Activated gamma-delta T cell treated with anti-CD3 and anti-CD28 coated beads, Interleukin-2, amount 50 U/mL, for 16 hours (primary cell): ENCODE measurements around the gene CDSN.

ENCODE experiments used
- DNase-seq: peaks from one replicate; pipeline ENCODE4 v3.0.0-alpha.2; 2020; ENCODE audit warnings: low read depth

Gene CDSN

DNA sequence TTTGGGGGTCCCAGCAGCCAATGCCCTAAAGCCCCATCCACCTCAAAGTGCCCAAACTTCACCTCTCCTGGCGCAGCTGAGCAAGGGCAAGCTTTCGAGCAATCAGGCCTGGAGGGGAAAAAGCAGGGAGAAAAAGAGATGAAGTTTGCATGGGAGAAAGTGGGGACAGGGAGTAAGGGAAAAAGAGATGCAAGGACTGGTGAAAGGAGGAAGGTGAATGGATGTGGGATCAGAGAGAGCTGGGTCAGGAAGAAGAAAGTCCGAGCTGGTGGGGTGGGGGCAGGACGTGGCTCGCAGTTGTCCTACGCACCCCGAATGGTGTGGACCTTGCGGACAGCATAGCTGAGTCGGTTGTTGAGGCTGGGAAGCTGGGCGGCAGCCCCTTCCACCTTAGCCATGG is 25.1 kb upstream of the CDSN start:
- no peak for DNase-seq

- DNase-seq: no peak
Measured at GRCh38 chr6:31144970-31145340, 24.7 kb upstream of the CDSN start.

- DNase-seq: no peak
Measured at GRCh38 chr6:31144296-31144969, 24.2 kb upstream of the CDSN start.

DNA sequence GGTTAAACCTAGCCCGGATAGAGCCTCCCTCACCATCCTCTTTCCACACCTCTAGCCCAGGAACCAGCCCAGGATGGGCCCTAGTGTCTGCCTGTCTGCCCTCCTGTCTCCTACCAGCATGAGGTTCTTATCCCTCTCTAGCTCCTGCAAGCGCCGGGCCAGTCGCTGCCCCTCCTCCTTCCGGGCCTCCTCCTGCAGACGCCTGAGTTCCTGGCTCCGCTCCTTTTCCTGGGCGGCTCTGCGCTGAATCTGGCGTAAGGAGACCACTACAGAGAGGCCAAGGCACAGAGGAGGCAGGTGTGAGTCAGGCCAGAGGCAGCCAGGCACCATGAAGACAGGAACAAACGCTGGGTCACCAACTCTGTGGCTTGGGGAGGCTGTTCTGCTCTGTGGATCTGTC is 22.9 kb upstream of the CDSN start:
- no peak for DNase-seq

DNA sequence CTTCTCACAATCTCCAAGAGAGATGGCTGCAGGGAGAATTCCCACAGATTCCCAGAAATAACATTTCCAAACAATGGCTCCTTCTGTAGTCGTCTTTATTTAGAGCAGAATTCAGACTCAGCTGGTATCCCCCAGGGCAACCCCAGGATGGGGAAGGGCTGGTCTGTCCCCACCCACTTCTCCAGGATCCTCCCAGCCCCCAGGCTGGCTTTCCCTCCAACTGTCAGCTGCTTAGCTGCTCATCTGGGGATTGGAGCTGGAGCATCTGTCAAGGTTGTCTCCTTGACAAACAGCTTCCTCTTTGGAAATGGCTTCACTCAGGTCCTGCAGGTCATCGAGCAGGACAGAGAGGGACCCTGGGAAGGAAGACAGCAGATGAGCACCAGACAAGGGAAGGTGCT is 22.1 kb upstream of the CDSN start:
- DNase-seq: no peak

- no peak for DNase-seq
Measured at GRCh38 chr6:31140643-31141042, 20.4 kb upstream of the CDSN start.

DNA sequence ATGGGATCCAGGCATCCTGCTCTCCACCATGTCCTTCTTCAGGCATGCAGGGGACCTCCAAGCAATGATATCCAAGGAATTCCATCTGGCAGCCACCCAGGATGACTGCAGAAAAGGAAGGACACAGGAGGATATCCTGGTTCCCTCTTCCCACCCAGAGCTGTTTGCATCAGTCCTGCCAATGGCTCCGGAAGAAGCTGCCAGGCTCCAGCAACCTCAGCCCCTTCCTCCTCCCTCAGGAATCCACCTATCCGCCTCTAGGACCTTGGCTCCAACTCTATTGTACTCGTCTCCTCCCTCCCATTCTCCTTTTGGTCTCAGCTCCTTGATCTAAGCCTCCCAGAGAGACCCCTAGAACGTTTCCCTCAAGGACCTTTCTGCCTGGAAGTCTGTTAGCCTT is 19.4 kb upstream of the CDSN start:
- DNase-seq: no peak

- DNase-seq: no peak
Measured at GRCh38 chr6:31138982-31139381, 18.7 kb upstream of the CDSN start, which contains the start of gene PSORS1C2. PSORS1C2 (minus strand) TSS chr6:31139066; CDS start chr6:31139026, 40 bp downstream.

GRCh38 chr6:31135710-31136109 is 15.5 kb upstream of the CDSN start:
- DNase-seq: no peak

DNA sequence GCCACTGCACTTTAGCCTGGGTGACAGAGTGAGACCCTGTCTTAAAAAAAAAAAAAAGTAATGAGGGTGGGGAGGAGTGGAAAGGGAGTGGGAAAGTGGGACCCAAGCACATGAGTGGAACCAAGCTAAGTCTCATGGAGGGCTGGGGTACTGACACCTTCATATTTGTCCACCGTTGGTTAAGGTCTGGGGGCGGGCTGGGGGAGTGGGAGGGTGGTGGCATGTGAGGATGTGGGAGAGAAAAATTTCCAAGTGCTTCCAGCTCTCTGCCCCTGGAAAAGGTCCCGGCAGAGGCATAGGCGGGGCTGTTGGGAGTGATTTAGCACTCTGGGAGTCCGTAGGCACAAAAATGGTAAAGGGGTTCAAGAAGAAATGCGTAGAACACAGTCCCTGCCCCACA is 12.6 kb upstream of the CDSN start:
- DNase-seq: no peak

GRCh38 chr6:31131595-31131994 is 11.3 kb upstream of the CDSN start:
- no peak for DNase-seq

DNA sequence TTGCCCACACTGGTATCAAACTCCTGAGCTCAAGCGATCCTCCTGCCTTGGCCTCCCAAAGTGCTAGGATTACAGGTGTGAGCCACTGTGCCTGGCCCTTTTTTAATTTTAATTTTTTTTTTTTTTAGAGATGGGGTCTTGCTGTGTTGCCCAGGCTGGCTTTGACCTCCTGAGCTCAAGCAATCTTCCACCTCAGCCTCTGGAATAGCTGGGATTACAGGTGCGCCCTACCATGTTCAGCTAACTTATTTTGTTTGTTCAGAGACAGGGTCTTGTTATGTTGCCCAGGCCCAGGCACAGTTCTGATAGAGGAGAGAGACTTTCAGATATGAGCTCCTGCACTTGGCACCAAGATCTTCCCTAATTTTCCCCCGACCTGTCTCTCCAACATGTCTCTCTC is 10.5 kb upstream of the CDSN start:
- no peak for DNase-seq

DNA sequence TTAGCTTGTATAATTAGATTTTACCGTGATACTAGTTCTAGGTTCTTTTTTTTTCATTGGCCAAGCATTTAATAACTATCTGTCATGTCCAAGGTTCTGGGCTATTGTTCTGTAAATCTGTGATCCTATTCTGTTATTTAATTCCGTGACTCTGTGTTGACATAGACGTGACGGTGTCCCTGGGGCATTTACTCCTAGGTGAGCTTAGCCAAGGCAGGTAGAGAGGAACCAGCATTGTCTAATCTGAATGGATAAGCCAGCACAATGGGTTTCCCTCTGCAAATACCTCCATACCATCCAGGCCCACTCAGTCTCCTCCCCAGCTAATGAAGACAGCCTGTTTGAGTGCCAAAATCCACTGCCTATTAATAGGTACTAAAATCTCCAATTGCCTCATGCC is 8.9 kb upstream of the CDSN start:
- no peak for DNase-seq

GRCh38 chr6:31128093-31128676 is 7.9 kb upstream of the CDSN start:
- peak; percentile 63 for DNase-seq

- no peak for DNase-seq
Measured at GRCh38 chr6:31126396-31127175, 6.3 kb upstream of the CDSN start.

DNA sequence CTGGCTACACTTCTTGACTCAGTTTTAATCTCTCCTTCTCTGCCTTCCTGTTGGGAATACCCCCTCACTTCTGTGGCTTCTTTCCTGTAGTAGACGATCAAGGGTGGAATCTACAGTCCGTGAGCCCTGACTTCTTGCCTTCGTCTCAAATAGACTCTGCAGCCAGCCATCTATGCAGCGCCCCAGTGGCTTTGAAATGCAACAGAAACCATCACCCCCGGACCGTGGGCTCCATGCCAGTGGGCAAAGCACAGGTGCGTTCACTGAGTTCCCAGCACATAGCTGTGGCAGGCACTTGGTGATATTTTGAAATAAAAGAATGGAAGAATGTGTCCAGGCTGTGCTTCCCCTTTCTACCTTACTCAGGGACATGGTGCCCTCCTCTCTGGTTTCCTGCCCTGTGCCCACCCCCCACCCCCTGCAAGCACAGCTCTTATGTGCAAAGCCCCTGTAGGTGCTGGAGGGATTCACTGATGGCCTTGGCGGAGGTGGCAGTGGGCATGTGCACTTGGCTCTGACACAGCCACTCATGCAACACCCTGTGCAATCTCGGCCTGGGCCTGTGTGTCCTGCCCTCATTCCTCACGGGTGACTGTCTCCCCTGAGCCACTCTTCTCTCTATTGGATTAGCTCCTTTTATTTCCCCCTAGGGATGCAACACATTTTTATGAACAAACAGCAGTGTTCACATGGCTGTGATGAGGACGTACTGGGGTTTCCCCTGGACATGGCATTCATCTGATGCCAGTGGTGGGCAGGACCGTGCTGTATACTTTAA is 5.5 kb upstream of the CDSN start:
- no peak for DNase-seq

GRCh38 chr6:31125162-31125561 is 4.9 kb upstream of the CDSN start:
- no peak for DNase-seq

GRCh38 chr6:31122791-31123706 is 2.8 kb upstream of the CDSN start:
- no peak for DNase-seq

- no peak for DNase-seq
Measured at GRCh38 chr6:31121131-31121790, 1.0 kb upstream of the CDSN start.

DNA sequence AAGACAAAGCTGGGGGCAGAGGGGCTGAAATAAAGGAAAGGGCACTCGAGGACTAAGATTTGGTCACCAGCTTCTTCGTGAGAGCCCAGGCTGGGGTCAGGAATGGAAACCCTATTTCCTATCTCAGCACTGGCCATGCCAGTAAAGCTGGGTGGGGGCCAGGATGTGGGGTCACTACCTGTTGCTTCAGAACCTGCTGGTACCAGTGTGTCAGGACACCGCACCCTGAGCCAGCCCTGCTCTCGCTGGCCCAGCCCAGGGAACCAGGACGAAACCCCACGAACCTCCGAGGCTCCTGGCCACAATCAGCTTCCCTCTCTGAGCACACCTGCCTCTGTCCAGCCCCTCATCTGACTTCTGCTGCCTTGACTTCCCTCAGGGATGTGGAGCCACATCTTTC is 2.1 kb downstream of the CDSN start:
- DNase-seq: no peak
